ENCODE data around the gene NRF1.
"Not testable (repeated sequence)": the region's sequence is repeated elsewhere in the genome, so short reads cannot be mapped to it uniquely, and the experiment has no call there.

NRF1 gene

GRCh38 chr7:129782818-129783583 lies 171.5 kb downstream of the NRF1 start:
- DNase-seq (ENCODE audit: low spot score), result no peak

GRCh38 chr7:129783584-129783919 lies 172.0 kb downstream of the NRF1 start:
- DNase-seq (ENCODE audit: low spot score), result no peak

GRCh38 chr7:129784437-129784782 lies 172.9 kb downstream of the NRF1 start:
- no peak for DNase-seq (ENCODE audit: low spot score)

- DNase-seq (ENCODE audit: low spot score), result no peak
Observed at GRCh38 chr7:129784783-129785684, 173.5 kb downstream of the NRF1 start.

- no peak for DNase-seq (ENCODE audit: low spot score)
Observed at GRCh38 chr7:129785685-129786514, 174.4 kb downstream of the NRF1 start.

GRCh38 chr7:129786825-129787563 lies 175.5 kb downstream of the NRF1 start:
- no peak for DNase-seq (ENCODE audit: low spot score)

- DNase-seq (ENCODE audit: low spot score), result no peak
Observed at GRCh38 chr7:129789000-129789399, 177.5 kb downstream of the NRF1 start.

- DNase-seq (ENCODE audit: low spot score), result no peak
Observed at GRCh38 chr7:129789652-129790051, 178.1 kb downstream of the NRF1 start.

GRCh38 chr7:129790136-129790535 lies 178.6 kb downstream of the NRF1 start:
- DNase-seq (ENCODE audit: low spot score), result no peak

- no peak for DNase-seq (ENCODE audit: low spot score)
Observed at GRCh38 chr7:129792721-129793120, 181.2 kb downstream of the NRF1 start.

GRCh38 chr7:129793506-129794310 lies 182.2 kb downstream of the NRF1 start:
- DNase-seq (ENCODE audit: low spot score), result no peak

GRCh38 chr7:129794461-129794860 lies 182.9 kb downstream of the NRF1 start:
- not testable (repeated sequence) for DNase-seq (ENCODE audit: low spot score)

- DNase-seq (ENCODE audit: low spot score), result no peak
Observed at GRCh38 chr7:129796186-129796775, 184.8 kb downstream of the NRF1 start.

- no peak for DNase-seq (ENCODE audit: low spot score)
Observed at GRCh38 chr7:129797214-129797789, 185.8 kb downstream of the NRF1 start.

GRCh38 chr7:129798616-129799349 lies 187.3 kb downstream of the NRF1 start:
- no peak for DNase-seq (ENCODE audit: low spot score)

- DNase-seq (ENCODE audit: low spot score), result no peak
Observed at GRCh38 chr7:129799350-129799955, 187.9 kb downstream of the NRF1 start.

- no peak for DNase-seq (ENCODE audit: low spot score)
Observed at GRCh38 chr7:129800901-129801300, 189.4 kb downstream of the NRF1 start.

GRCh38 chr7:129801882-129802281 lies 190.4 kb downstream of the NRF1 start:
- no peak for DNase-seq (ENCODE audit: low spot score)

GRCh38 chr7:129803546-129804081 lies 192.1 kb downstream of the NRF1 start:
- DNase-seq (ENCODE audit: low spot score), result no peak

Measured in Ammon's horn (tissue), 1 donor.